NCI-H446 treated with DMSO at 0.1 percent for 48 hours (cell line): Measurements from ENCODE around the gene AMBP.

Experiments
- DNase-seq: peaks from one replicate; lab custom pipeline; 2025; lab: John Stamatoyannopoulos, UW

AMBP gene

DNA sequence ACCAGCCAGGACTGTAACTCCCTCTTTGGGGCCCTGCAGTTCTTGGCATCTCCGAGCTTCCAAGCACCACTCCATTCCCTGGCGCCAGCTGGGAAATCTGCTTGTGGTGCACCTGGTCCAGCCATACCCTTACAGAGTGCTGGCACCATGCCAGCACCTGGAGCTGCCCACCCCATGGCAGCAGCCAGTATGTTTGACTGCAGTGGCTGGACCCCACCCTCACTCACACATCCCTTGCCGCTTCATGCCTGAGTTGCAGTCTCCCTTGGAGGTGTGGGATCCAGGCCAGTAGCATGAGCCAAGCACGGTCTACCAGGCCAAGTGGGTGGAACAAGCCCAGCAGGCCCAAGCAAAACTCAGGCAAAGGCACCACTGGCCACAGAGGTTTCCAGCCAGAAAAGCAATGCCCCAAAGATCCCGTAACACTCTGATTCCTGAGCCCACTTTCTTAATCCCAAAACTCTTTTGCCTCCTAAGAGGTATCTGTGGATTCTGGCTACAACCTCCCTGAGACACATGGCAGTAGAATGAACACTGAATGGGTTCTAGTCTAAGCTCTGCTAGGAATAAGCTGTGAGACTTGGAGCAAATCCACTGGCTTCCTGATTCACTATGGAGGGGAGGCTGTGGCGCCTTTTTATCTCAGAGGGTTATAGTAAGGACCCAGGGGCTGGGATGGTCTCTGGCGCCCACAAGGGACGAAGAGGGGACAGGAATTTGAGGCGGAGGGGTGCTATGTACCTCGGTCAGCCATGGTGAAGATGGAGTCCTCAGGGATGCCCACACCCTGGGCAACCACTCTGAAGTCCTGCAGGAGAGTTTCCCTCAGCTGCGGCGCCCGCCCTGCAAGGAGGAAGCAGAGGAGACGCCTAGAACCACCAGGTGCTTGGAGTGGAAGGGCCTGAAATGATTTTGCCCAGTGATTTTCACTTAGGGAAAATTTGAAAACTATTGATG is 5.6 kb downstream of the AMBP start:
- DNase-seq: peak; percentile 67

- DNase-seq: no peak
These were observed 6.8 kb downstream of the AMBP start for GRCh38 chr9:114071197-114071795.

DNA sequence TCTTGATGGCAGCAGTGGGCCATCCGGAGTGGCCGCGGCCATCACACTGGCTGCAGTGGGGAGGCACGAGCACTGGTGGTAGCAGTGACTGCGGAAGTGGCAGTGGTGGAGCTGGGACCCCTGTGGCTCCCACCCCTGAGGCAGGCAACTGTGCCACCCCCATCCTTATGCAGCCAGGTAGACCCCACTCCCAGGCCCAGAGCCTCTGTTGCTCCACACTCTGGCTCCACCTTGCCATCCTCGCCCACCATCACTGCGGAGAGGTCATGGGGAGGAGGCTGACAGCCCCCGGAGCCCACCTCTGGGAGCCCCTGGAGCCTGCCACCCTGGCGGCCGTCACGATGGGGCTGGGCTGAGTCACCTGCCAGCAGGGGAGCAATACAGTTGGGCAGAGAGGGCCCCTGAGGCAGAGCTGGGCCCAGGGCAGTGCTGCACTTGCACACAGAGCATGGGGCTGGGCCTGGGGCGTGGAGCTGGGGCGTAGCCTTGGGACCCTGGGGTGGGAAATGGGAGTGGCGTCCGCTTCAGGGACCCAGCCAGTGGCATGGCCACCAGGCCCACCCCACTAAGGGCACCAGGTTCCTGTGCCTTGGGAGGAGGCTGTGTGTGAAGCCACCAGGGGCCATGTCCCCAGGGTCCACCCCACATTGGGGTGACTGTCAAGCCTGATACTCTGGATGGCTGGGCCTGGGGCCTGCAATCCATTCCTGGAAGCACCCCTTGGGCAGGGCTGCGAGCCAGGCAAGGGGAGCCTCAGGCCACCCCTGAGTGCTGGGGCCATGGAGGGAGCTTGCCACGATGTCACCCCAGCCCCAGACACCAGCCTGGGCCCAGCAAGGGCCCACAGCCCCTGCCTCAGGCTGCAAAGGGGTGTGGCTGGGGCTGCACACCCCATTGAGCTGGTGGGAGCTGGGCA is 7.7 kb downstream of the AMBP start:
- no peak for DNase-seq

DNA sequence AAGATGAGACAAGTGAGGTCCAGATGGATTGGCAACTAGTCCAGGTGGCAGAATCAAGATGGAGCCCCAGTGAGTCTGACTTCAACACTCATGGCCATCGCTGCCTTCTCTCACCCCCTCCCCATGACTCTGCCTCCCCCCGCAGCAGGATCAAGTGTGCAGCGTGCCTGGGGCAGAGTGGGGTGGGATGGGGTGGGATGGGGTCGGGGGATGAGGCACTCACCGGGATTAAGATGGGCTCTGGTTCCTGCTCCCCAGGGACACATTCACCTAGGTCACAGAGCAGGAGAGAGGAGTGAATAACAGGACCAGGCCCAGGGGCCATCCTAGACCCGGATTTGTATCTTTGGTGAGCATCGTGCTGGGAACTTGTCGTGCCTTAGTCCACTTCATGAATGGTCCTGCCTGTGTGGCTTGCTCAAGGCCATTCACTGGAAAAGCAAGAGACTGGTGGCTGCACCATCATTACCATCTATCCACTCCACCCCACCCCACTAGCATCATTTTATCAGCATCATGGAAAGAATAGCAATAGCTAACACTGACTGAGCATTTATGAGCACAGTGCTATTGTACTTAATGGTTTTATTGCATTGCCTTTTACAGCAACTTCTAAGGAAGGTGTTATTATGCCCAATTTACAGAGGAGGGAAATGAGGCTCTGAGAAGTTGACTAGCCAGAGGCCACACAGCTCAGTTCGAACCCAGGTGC is 8.5 kb downstream of the AMBP start:
- DNase-seq: no peak

DNA sequence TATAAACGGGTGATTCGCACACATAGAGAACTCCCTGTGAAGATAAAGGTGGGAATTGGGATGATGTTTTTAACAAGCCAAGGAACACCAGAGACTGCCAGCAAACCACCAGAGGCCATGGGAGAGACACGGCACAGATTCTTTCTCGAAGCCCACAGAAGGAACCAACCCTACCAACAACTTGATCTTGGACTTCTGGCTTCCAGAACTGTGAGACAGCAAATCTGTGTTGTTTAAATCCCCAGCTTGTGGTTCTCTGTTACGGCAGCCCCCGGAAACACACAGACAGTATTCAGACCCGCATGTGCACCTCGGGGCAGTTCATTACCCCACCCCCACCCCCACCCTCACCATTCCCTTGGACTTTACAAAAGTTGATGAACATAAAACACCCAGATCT is 12.8 kb downstream of the AMBP start:
- DNase-seq: no peak

GRCh38 chr9:114061830-114062474 is 16.1 kb downstream of the AMBP start:
- DNase-seq: no peak

- DNase-seq: no peak
These were observed 16.8 kb downstream of the AMBP start for GRCh38 chr9:114061292-114061691.

DNA sequence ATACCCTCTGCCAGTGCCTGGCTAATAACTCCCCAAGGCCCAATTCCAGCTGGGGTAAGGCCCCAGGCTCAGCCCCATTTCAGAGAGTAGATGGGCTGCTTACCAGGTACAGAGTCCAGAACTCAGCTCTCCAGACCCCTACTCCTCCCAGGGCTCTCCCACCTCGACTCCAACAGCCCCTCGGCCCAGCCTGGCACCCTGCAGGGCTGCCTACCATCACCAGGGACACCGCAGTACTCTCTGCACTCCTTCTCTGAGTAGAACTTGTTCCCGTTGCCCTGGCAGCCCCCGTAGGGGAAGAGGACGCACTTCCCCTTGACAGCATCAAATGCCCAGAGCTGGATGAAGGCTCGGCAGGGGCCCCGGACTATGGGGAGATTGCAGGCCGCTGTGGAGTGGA is 17.4 kb downstream of the AMBP start:
- DNase-seq: no peak

GRCh38 chr9:114060070-114060469 is 18.0 kb downstream of the AMBP start:
- DNase-seq: no peak

DNA sequence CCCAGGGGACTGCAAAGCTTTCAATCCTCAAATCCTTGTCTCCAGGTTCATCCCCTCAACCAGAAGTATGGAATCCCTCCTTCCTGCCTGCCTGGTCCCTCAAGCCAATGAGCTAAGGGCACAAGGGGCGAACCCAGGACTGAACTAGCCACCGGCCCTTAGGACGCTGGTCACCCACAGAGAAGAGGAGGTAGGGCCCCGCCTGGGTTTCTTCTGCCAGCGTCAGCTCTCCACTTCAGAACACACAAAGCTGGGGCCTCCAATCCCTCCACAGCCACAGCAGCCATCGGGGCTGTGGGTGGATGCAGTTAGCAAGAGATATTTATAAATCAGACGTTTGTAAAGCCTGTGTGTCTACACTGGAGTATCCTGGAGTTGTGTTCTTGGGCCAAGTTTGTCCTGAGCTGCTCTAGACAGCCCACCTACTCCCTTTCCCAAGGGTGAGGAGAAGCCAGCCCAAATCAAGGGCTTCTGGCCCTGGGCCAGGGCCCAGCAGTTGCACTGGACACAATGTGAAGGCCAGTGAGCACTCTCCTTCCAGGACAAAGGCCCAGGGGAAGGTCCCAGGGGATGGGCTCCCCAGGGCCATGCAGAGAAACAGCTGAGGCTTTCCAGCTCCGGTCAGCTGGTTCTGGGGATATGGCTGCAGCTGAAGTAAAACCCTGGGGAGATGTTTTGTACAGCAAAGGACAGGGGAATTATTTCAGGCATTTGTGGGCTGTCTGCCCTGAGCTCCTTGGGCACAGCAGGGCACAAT is 18.9 kb downstream of the AMBP start:
- no peak for DNase-seq

DNA sequence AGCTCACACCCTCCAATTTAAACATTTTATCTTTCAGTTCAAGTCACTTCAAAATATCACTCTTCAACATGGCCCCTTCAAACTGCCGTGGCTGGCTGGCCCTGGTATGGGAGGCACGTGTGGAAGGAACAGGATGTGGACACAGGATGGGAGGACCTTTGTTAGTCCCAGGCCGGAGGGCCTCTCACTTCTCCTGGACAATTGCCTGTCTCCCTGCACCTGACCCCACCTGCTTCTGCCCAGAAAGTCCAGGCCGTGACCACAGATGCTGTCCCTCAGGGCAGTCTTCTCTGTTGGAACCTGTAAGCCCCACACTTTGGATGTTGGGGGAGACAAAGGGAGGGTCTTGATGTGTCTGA is 19.4 kb downstream of the AMBP start:
- no peak for DNase-seq

DNA sequence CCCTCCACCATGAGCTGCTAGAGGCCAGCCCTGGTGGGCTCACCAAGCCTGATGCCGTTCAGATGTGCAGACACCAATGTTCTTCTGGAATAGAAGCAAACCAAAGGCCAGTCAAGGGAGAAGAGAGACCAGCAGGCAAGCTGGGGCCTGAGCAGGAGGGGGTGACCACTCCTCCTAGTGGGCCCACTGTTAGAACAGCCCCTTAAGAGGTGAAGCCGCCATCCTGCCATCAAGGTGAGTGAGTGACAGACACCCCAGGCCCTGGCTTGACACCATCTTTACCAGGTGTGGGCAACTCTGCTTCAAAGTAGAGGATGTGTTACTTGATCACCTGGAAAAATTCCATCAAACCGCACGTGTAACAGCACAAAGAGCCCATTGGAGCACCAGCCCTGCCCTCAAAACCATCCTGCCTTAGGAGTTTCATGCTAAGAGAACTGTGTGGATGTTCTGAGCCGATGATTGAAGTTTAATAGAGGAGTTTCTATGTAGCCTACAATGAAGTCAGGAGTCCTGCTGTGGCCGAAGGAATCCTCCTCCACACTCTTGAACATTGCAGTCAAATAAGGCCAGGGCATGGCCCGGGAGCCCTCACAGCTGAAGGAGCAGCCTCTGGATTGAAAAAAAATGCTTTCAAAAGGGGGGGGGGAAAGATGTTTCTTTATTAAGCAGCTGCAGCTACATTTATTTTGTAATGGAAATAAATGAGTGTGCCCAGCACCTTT is 20.8 kb downstream of the AMBP start:
- DNase-seq: no peak

DNA sequence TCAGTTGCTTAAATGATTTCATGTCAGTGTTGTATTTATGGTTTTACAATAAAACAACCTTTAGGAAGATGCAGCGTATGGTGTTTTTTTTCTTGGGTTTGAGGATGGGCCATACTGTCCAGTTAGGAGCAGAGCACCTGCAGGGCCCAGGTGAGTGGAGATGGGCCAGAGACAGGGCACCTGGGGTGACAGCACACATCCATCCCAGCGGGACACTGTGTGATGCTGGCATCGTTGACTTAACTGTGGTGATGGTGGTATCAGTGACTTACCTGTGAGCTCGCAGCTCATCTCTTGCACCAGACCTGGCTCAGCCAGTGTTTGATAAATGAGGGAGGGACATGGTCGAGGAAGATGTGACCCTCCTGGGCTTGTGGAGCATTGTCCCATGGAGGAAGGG is 21.6 kb downstream of the AMBP start:
- no peak for DNase-seq

- no peak for DNase-seq
These were observed 22.2 kb downstream of the AMBP start for GRCh38 chr9:114055894-114056293.

DNA sequence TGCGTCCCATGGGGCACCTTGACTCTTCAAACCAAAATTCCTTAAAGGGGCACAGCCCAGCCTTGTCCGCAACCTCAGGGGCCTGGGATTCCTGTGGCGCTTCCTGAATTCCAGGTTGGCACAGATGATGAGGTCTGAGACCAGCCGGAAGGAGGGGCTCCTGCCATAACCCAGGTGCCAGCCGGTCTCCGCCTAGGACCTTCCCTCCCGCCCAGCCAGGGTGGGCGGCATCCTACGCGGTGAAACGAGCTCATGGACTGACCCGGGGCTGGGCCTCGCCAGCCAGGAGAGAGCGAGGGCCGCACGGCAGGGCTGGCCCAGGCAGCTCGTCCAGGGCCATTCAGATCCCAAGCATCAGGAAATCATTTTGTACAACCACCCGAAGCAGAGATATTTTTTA is 23.0 kb downstream of the AMBP start:
- DNase-seq: no peak

DNA sequence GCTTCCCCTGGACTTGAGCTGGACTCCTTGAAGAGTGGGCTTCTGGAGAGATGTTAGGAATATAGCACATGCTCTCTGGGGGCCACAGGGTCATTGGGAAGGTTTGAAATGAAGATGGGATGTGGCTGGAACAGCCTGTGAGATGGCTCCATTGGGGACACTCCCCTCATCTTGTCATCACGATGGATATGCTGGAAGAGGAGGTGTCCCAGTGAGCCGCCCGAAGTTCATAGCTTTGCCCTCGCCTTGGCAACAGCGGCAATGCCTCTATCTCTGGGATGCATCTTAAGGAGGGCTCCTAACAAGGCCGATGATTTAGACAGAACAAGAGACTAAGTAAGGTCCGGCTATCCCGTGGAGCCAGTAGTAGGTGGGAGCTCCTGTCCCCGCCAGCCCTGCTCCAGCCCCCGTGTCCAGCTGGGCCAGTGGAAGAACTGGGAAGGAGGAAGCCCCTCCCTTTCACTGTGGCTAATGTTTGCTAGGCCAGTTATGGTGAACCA is 23.9 kb downstream of the AMBP start:
- DNase-seq: no peak

GRCh38 chr9:114053246-114054005 is 24.7 kb downstream of the AMBP start:
- no peak for DNase-seq

DNA sequence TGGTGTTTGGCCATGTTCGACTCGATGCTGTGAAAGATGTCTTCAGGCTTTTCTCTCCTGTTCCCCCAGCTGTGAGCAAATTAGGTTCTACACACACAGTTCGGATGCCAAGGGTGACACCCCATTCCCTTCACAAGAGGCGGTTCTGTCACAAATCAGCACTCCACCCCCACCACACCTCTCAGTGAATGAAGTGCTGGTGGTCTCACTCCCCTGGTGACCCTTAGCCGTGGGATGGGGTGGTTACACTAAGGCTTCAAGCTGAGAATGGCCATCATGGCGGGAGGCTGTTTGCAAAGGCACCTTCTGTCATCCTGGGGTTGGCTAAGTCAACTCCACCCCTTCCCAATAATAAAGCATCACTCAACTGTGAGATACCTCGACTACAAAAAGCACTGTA is 26.4 kb downstream of the AMBP start:
- no peak for DNase-seq

DNA sequence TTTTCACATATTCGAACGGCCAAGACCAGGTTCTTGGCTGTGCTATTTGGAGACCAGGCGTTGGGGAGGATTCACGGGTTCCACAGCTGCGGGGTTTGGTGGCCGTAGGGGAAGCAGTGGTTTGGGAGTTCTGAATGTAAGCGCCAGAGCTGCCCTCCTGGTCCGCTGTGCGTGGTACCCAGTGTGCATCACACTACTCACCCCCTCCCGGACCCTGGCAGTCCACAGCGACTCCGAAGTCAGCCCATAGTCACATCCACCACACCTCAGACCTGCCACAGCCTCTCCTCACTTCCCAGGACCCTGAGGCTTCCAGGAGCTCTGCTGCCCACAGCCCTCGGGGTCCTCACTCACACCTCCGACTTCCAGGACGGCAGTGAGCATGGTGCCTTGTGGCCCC is 26.8 kb downstream of the AMBP start:
- no peak for DNase-seq
